ENCODE data around the gene PKP2.

- TF ChIP-seq POLR2A (IDR thresholded peaks at IDR 0.05) (no peak), CTCF (IDR thresholded peaks at IDR 0.05) (no peak)
These were observed 42.5 kb downstream of the PKP2 start for GRCh38 chr12:32854097-32854496.

Data from breast epithelium (tissue), 3 donors.